GM10248 (cell line): ENCODE data around the gene ASCC3.

Experiments
- CTCF ChIA-PET: fragments of 300-600 bp; sonication (Branson Sonifier 250); formaldehyde crosslinking; extraction: SDS; loops from one replicate; lab custom pipeline; 2021; ENCODE audit warnings: antibody characterized with exemption; lab: Yijun Ruan, JAX
- POLR2A ChIA-PET: fragments of 350-650 bp; sonication (Branson Sonifier 250); formaldehyde crosslinking; extraction: SDS; loops from one replicate; lab custom pipeline; 2020; ENCODE audit warnings: antibody characterized with exemption; lab: Yijun Ruan, JAX
- DNase-seq: peaks from one replicate; pipeline ENCODE4 v3.0.0; 2012; ENCODE audit errors: extremely low spot score
- TF ChIP-seq, protein P1 (sequence below): IDR thresholded peaks from 2 replicates; pipeline ENCODE4 v1.5.1; 2012; ENCODE audit warnings: mild to moderate bottlenecking, low read depth; ENCODE audit errors: extremely low read depth, missing control alignments, control extremely low read depth

The ASCC3 gene

DNA sequence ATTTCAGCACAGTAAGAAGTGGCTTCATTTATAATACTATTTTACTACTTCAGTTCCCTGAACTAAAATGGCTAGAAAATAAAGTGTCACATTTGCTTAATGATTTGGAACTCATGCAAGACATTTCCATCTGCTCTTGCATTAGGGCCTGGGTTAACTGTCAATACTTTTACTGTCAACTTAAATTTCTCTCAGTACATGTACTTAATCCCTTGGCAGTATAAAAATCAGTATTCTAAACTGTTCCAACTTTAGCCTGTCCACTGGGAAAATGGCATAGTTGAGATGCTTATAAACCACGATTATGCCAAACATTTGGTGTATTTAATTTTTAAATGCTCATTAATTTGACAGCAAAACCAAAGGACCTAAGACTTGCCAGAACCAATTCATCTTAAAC lies 154.5 kb downstream of the ASCC3 start:
- ChIA-PET POLR2A (no interaction called here), CTCF (interaction anchor here (1.3 kb wide), 1 partner anchor 14 kb away, joined by 5 read pairs; no protein-coding TSS in a partner anchor)
- no peak for DNase-seq
- TF ChIP-seq, protein P1, sequence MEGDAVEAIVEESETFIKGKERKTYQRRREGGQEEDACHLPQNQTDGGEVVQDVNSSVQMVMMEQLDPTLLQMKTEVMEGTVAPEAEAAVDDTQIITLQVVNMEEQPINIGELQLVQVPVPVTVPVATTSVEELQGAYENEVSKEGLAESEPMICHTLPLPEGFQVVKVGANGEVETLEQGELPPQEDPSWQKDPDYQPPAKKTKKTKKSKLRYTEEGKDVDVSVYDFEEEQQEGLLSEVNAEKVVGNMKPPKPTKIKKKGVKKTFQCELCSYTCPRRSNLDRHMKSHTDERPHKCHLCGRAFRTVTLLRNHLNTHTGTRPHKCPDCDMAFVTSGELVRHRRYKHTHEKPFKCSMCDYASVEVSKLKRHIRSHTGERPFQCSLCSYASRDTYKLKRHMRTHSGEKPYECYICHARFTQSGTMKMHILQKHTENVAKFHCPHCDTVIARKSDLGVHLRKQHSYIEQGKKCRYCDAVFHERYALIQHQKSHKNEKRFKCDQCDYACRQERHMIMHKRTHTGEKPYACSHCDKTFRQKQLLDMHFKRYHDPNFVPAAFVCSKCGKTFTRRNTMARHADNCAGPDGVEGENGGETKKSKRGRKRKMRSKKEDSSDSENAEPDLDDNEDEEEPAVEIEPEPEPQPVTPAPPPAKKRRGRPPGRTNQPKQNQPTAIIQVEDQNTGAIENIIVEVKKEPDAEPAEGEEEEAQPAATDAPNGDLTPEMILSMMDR, result no peak

- ChIA-PET POLR2A (no interaction called here), CTCF (interaction anchor here (0.9 to 1.6 kb wide), 2 partner anchors 14 to 18 kb away, joined by 3 to 4 read pairs; no protein-coding TSS in a partner anchor)
- TF ChIP-seq, protein P1, result no peak
- DNase-seq, result no peak
These were observed 156.4 kb downstream of the ASCC3 start for GRCh38 chr6:100724696-100725095.

DNA sequence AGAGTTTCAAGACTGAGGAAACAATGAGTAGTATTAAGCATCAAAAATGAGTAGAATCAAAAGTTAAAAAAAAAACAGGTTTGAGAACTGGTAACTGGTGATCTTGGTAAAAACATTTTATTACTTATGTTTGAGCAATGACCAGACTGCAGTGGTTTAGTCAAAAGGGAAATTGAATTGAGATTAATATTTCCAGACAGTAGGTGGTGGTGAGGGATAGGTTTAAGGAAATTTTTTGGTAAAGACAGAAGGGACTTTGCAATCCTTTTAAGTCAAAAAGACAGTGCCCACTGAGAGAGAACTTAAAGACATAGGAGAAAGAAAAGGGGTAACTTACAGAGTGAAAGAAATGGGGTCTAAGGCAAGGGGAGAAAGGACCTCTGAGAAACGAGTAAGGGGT lies 156.9 kb downstream of the ASCC3 start:
- POLR2A ChIA-PET, result no interaction called here
- TF ChIP-seq, protein P1, result no peak
- CTCF ChIA-PET, result no interaction called here
- no peak for DNase-seq

DNA sequence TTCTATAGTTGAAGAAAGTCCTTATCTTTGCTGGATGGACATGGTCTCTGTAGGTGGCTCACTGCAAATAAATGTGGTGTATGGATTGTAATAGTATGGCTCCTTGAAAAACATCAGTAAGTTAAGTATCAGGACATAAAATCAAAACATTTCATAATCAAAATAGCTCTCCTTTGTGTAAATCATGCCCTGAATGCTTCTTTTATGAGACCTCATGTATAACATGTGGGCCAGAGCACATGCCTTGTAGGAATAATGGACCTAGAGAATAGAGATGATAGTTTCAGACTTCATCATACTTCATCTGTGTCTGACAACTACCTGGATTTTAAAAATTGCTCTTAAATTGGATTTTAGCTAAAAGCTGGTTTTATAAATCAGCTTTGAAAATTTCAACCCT lies 159.9 kb downstream of the ASCC3 start:
- TF ChIP-seq, protein P1, result no peak
- ChIA-PET CTCF (interaction anchor here (2.1 to 2.9 kb wide), 2 partner anchors 9 to 17 kb away, joined by 13 read pairs; no protein-coding TSS in a partner anchor), POLR2A (no interaction called here)
- DNase-seq, result no peak

- TF ChIP-seq, protein P1, result peak; percentile 40
- ChIA-PET CTCF (interaction anchor here (0.7 to 2.9 kb wide), 18 partner anchors 9 to 852 kb away, joined by 3 to 13 read pairs (median 4); no protein-coding TSS in a partner anchor), POLR2A (no interaction called here)
- no peak for DNase-seq
These were observed 161.0 kb downstream of the ASCC3 start for GRCh38 chr6:100719883-100720682.

DNA sequence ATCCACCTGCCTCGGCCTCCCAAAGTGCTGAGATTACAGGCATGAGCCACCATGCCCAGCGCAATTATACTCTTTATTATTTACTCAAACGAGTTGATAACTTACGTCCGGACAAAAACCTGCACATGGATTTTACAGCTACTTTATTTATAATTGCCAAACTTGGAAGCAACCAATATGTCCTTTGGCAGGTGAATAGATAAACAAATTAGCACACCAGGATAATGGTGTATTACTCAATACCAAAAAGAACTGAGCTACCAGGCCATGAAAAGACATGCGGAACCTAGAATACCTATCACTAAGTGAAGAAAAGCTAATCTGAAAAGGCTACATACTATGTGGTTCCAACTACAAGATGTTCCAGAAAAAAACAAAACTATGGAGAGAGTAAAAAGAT lies 168.1 kb downstream of the ASCC3 start:
- DNase-seq, result no peak
- TF ChIP-seq, protein P1, result no peak
- POLR2A ChIA-PET, result interaction anchor here (0.6 kb wide), 1 partner anchor 566 kb away, joined by 7 read pairs; no protein-coding TSS in a partner anchor
- CTCF ChIA-PET, result interaction anchor here (1.2 to 1.8 kb wide), 2 partner anchors 9 to 14 kb away, joined by 4 to 5 read pairs; no protein-coding TSS in a partner anchor
